ENCODE results near the gene CIB2. TPM values are rescaled to one million over a fixed set of nuclear protein-coding genes. Genes with fewer than 3 reads are reported as not detected.

CIB2 gene
- total RNA-seq, 6 donors from 2014 or later, result 0.77 to 5.2 (median 1.2) TPM; not detected in 1

GRCh38 chr15:78110096-78110495 is 21.1 kb downstream of the CIB2 start:
- no peak overlapping the region for H3K27ac ChIP-seq
- H3K27me3 ChIP-seq, result no peaks in the 10 kb centered on the region
- no peaks in the 10 kb centered on the region for H3K36me3 ChIP-seq
- 94 to 97% methylated on average over 5 to 6 of the region's 6 CpGs for WGBS, 2 donors
- H3K4me3 ChIP-seq, result no peak overlapping the region
- peaks cover 0 to 6% (median 4%) of the 10 kb centered on the region in 4 donors for H3K4me1 ChIP-seq
- TF ChIP-seq POLR2AphosphoS5 (IDR thresholded peaks at IDR 0.05) (no peak), EP300 (IDR thresholded peaks at IDR 0.05) (no peak), POLR2A (IDR thresholded peaks at IDR 0.05) (no peak), CTCF (IDR thresholded peaks at IDR 0.05) (no peak)
- DNase-seq (peak in 1 of 2 donors; percentile 48), ATAC-seq (ENCODE audit: low FRiP score in 2 of 2) (no peak)
- H3K9me3 ChIP-seq, result no peaks in the 10 kb centered on the region

GRCh38 chr15:78109156-78109555 is 22.1 kb downstream of the CIB2 start:
- Histone ChIP-seq H3K4me3 (no peak overlapping the region), H3K27me3 (no peaks in the 10 kb centered on the region), H3K27ac (no peak overlapping the region), H3K4me1 (peaks cover 6 to 13% (median 11%) of the 10 kb centered on the region in 4 donors), H3K36me3 (no peaks in the 10 kb centered on the region), H3K9me3 (no peaks in the 10 kb centered on the region)
- no peak for TF ChIP-seq EP300 (IDR thresholded peaks at IDR 0.05)
- TF ChIP-seq POLR2A (IDR thresholded peaks at IDR 0.05), result no peak
- TF ChIP-seq POLR2AphosphoS5 (IDR thresholded peaks at IDR 0.05), result no peak
- no peak for TF ChIP-seq CTCF (IDR thresholded peaks at IDR 0.05)
- ATAC-seq (ENCODE audit: low FRiP score in 2 of 2), result no peak
- 94 to 96% methylated on average over 12 of the region's 12 CpGs for WGBS, 2 donors
- DNase-seq, result no peak

DNA sequence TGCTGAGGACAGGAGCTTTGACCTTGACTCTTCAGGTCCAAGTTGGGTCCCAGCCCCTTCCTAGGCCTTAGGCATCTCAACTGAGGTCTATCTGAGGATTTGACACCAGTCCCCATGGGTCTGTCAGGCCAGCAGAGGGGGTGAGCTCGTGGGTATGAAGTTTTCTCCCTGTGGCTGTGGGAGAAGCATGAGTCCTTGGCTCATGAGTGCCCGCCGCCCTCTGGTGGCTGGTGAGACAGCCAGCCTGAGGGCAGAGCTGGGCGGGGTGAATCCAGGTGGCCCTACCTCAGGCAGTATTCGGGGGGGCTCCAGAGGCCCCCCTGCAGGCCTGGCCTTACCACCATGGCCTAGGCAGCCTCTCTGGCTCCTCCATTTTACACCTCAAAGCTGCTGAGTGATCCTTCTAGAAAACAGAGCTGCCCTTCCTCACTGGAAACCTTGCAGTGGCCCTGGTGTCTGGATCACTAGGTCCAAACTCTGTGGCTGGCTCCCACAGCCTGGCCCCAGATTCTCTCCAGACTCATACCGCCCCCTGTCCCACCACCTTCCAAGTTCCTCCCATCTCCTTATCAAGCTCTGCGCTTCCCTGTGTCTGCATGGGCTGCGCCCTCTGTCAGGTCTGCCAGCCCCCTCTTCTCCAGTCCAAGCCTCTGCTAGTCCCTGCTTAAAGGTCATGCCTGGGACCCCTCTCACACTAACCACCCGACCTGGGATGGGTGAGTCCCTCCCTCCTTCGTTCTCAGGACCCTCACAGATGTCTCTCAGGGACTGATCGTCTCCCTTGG is 22.8 kb downstream of the CIB2 start:
- DNase-seq (peak; percentile 87 to 91), ATAC-seq (ENCODE audit: low FRiP score in 2 of 2) (peak; percentile 85 to 90)
- H3K27ac ChIP-seq, result no peak overlapping the region
- whole genome bisulfite sequencing, 2 donors, result 37 to 74% methylated on average over 6 to 11 of the region's 11 CpGs
- H3K27me3 ChIP-seq, result no peaks in the 10 kb centered on the region
- no peaks in the 10 kb centered on the region for H3K36me3 ChIP-seq
- peaks cover 13 to 19% (median 17%) of the 10 kb centered on the region in 4 donors for H3K4me1 ChIP-seq
- H3K9me3 ChIP-seq, result no peaks in the 10 kb centered on the region
- no peak overlapping the region for H3K4me3 ChIP-seq
- TF ChIP-seq CTCF (IDR thresholded peaks at IDR 0.05) (peak; percentile 96 to 98 (median 98)), POLR2A (IDR thresholded peaks at IDR 0.05) (no peak), POLR2AphosphoS5 (IDR thresholded peaks at IDR 0.05) (peak in 1 of 2 donors; percentile 6), EP300 (IDR thresholded peaks at IDR 0.05) (no peak)

DNA sequence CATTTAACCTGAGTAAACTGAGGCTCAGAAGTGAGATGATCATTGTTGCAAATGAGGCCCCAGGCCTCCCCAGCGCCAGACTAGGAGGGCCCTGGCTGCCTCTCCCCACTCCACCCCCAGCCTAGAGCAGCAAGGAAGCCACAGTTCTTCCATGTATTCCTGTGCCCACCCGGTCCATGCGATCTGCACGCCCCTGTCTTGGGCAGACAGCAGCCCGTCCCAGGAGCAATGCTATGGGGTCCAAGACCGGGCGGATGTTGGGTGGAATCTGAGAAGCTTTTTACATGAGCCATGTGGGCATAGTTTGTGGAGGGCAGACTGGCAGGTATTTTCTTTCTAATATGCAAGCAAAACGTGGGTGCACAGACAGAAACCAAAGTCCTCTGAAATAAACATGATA is 23.8 kb downstream of the CIB2 start:
- TF ChIP-seq POLR2AphosphoS5 (IDR thresholded peaks at IDR 0.05) (no peak), EP300 (IDR thresholded peaks at IDR 0.05) (no peak), CTCF (IDR thresholded peaks at IDR 0.05) (no peak), POLR2A (IDR thresholded peaks at IDR 0.05) (no peak)
- Histone ChIP-seq H3K27ac (no peak overlapping the region), H3K27me3 (no peaks in the 10 kb centered on the region), H3K9me3 (no peaks in the 10 kb centered on the region), H3K36me3 (no peaks in the 10 kb centered on the region), H3K4me1 (peaks cover 17 to 26% (median 21%) of the 10 kb centered on the region in 4 donors), H3K4me3 (no peak overlapping the region)
- no peak for DNase-seq
- WGBS, 2 donors, result 90 to 93% methylated on average over 7 to 8 of the region's 8 CpGs
- no peak for ATAC-seq (ENCODE audit: low FRiP score in 2 of 2)

All from upper lobe of left lung (tissue), 6 donors.